CD4-positive, alpha-beta T cell treated with Interleukin-1 beta for 1 hour (primary cell): ENCODE results near the gene FICD.
"Not testable (repeated sequence)": the region's sequence is repeated elsewhere in the genome, so short reads cannot be mapped to it uniquely, and the experiment has no call there.

ENCODE experiments used
- DNase-seq, 2 donors: peaks; one replicate each; pipeline ENCODE4 v3.0.0-alpha.2; 2020 to 2022

Gene FICD

DNA sequence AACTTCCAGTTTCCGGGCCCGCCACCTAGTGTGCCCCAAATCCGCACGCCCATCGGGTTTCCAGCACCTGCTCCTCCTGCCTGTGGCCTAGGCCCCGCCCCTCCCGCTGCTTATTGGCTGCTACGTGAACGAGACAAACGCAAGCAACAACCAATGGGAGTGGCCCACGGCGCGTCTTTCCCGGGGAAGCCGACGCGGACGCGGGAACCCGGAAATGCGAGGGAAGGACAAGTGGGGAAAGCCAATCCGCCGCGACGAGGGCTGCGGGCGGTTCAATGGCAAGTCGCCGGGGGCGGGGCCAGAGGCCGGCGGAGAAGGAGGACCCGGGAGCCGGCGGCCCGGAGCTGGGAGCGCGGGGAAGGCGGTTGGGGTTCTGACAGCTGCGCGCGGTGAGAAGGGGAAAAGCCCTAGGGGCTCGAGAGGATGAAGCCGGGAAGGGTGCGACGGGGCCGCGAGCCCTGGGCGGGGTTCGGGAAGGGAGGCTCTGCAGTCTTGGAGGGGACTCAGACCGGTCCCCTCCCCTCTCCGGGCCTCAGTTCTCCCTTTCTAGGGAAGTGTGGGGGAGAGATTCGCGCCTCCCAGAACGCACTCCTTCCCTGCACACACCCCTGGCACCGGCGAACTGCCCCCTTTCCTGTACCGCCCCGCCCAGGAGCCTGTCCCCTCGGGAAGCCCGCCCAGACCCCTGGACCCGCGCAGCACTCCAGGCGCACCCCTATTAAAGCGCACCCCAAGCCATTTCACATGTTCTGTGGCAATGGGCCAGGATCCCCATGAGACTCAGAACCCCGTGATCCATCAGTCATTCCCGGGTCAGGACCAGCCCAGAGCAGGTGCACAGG lies at the start of gene FICD:
TSS of gene FICD (plus strand) at position 305 of the 842 bp plus-strand sequence. CDS start 1,696 bp downstream, outside the sequence.
- DNase-seq, result peak; percentile 98

DNA sequence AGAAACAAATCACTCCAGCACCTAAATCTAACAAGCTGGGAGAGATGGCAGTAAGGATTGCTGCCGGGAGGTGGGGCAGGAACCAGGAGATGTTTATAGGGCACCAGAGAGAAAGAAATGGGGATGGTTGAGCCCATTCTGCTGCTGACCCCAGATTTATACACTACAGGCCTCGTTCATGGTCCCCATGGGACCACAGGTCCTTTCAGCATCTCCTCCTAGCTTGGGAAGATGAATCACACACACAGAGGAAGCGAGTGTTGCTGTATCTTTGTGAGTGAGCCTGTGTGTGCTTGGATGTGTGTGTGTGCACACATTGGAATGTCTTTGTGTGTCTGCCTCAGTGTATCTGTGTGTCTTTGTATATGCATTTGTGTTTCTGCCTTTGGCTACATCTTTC lies 49.7 kb upstream of the FICD start:
- DNase-seq, result no peak

DNA sequence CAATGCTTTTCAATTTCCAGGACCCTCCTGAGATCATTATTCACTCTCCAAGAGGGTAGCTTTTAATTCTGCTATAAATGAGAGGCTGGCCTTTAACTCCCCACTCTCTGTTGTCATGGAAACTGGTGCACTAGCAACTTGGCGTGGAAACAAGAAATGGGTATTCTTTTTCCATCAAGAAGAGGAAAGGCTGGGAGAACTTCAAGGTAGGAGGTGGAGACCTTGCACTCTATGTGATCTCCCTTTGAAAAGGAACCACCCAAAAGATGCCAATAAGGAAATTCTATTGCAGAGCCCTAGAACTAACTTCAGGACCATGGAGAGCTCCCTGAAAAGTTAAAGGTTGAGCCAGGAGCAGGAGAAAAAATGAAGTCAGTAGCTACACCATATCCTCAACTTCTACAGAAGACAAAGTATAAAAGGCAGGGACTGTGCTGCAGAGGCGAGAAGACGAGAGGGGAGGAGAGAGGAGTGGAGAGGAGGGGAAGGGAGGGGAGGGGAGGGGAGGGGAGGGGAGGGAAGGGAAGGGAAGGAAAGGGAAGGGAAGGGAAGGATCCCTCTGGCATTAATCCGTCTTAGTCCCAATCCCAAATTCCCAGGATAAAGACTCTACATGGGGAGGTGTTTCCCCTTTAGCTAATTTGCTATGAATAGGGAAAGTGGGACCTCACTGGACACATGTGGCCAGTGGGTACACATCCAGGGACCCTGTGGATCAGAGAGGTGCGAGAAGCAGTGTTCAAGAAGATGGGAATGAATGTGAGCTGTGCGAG lies 46.7 kb upstream of the FICD start:
- DNase-seq, result peak in 1 of 2 donors; percentile 14

DNA sequence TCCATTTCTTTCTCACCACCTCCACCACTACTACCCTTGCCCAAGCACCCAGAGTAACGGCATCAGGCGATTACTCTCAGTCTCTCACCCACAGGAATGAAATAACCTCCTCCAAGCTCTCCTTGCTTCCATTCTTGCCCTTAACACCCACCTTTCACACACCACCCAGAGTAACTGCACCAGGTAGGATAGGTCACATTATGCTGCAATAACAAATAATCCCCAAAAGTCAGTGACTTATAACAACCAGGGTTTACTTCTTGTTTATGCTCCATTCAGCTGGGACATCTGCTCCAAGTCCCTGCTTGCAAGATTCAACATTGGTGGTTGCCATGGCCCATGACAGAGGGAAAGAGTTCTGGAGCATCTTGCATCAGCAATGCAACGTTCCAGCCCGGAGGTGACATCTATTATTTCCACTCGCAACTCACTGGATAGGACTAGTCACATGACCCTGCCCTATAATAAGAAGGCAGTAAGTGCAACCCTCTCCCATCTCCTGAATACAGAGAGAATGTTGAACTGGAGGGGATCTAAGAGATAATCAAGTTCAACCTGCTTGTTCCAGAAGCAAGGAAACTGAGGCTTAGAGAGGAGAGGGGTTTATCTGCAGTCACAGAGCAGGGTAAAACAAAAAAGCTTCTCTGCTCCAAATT lies 41.5 kb upstream of the FICD start:
- DNase-seq, result no peak

- DNase-seq, result no peak
These were observed 39.7 kb upstream of the FICD start for GRCh38 chr12:108475396-108475795.

DNA sequence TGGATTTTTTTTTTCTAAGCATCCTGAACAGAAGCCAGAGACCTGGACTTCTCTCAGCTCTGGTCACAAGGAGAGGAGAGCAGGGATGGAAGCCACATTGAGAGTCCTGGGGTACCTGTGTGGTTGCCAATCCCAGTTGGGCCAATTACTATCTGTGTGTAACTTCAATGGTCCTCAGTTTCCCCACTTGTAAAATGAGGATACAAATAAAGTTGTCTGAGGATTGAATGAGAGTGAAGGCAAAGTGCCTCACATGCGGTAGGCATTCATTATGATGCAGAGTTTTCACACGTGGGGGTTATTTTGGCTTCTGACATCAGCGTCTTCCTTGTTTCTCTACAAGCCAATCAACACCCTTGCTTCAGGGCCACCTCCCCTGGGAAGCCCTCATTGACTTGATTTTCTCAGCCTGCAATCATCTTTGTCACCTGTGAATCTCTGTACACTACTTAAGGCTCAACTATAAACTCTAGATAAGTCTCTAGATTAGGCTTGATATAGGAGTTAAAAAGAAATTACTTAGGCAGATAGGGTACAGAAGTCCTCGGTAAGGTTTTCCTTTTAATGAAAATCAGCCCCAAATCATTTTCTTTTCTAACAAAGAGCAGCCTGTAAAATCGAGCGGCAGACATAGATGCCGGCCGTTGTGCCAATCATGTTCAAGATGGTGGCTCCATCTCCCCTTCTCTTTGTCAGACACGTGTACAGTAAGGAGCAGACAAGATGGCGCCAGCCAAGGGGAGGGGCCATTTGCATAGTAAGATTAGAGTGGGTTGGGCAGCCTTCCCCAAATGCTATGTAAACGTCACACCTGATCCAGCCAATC lies 37.8 kb upstream of the FICD start:
- DNase-seq, result no peak

DNA sequence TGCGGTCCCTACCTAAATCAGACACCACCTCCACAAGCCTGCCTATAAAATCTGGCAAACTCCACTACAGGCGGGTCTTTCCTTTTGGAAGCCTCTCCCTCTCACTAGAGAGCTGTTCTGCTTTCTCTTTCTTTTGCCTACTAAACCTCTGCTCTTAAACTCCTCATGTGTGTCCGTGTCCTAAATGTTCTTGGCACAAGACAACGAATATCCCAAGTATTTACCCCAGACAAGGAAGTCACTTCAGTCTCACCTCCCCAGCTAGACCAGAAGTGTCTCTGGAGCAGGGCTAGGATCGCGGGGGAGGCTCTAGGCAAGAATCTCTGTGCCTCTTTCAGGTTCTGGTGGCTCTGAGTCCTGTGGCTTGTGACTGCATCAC lies 37.2 kb upstream of the FICD start:
- DNase-seq, result no peak

DNA sequence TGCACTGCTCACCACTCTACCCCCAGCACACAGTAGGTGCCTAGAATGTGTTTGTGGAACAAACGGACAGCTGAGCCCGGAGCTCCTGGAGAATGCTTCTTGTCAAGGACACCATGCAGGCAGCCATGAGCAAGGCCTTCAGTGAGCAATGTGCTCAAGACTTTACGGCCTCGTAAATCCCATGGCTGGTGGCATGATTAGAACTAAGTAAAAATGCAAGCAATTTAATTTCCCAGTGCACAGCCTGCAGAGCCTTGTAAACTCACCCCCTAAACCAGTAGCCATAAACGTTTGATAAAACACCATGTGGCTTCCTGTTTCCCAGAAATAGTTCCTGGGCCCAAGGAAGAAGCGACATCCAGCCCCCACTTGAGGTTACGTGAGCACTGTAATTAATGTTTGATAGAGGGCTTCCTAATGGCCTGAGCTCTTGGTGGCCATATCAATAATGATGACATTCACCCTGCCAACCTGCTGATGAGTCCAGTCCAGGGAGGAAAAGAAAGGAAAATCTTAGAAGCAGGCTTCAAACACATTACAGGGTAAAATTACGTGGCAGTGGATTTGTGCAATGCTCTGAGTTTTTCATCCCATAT lies 36.4 kb upstream of the FICD start:
- no peak for DNase-seq

GRCh38 chr12:108479364-108480070 lies 35.6 kb upstream of the FICD start:
- no peak for DNase-seq

DNA sequence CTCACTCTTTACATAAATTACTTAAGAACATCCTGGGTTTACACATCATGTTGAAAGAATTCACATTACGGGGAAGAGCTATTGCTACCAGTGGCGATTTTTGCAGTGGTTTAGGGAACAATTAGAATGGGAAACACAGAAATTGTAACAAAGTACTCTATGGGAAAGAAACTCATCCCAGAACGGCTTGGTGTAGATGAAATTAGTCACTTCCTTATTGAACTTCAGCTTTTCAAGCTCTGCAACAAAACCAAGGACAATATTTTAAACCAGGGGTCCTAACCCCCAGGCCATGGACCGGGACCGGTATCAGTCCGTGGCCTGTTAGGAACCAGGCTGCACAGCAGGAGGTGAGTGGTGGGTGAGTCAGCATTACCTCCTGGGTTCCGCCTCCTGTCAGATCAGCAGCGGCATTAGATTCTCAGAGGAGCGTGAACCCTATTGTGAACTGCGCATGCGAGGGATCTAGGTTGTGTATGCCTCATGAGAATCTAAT lies 32.3 kb upstream of the FICD start:
- no peak for DNase-seq

DNA sequence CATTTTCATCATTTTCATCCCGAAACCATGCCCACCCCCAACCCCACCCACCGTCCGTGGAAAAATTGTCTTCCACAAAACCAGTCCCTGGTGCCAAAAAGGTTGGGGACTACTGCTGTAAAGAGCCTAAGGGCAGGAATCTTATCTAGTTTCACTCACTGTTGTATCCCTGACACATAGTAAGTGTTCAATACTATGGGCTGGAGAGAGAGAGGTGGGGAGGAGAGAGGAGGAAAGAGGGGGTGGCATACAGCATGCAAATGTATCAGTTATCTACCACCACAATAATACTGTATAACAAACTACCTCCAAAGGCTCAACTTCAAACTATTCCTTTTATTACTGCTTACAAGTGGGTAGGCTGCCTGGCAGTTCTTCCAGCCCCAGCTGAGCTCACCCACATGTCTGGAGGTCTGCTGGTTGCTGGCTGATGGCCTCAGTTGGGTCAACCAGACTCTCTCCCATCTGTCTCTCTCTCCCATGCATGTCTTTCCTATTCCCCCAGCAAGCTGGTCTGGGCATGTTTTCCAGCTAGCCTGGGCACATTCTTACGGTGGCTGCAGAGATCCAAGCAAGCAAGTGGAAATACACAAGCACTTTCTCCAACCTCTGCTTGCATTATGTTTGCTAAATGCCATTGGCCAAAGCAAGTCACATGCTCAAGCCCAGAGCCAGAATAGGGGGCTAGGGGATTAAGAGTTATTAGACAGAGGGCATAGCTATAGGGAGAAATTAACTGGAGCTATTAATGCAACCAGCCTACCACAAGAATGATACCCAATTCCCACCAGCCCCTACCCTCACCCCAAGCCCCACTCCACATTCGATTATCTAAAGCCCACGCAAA lies 31.6 kb upstream of the FICD start:
- DNase-seq, result no peak

- DNase-seq, result no peak
These were observed 30.6 kb upstream of the FICD start for GRCh38 chr12:108484431-108484830.

DNA sequence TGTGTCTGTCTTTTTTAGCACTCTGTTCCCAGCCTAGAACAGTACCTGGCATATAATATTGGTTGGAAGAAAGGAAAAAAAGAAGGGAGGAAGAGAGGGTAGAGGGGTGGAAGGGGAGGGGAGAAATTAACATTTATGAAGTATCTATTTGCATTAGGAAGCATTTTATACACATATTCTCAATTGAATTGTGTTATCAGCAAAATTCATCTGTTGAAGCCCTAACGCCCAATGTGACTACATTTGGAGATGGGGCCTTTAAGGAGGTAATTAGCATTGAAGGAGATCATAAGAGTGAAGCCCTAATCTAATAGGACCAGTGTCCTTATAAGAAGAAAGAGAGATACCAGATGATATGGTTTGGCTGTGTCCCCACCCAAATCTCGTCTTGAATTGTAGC lies 30.2 kb upstream of the FICD start:
- DNase-seq, result no peak

DNA sequence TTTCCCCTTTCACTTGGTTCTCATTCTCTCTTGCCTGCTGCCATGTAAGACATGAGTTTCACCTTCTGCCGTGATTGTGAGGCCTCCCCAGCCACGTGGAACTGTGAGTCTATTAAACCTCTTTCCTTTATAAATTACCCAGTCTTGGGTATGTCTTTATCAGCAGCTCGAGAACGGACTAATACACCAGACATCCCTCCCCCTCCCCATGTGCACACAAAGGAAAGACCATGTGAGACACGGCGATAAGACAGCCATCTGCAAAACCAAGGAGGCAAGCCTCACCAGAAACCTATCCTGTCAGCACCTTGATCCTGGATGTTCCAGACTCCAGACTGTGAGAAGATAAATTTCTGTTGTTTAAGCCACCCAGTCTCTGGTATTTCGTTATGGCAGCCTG lies 29.7 kb upstream of the FICD start:
- not testable (repeated sequence) for DNase-seq

DNA sequence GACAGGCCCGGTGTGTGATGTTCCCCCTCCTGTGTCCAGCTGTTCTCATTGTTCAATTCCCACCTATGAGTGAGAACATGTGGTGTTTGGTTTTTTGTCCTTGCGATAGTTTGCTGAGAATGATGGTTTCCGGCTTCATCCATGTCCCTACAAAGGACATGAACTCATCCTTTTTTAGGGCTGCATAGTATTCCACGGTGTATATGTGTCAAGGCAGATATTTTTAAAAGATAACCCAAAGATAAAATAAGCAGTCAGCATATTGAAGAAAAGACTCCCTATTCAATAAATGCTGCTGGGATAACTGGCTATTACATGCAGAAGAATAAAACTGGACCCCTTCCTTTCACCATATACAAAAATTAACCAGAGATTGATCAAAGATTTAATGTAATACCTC lies 28.0 kb upstream of the FICD start:
- DNase-seq, result not testable (repeated sequence)

DNA sequence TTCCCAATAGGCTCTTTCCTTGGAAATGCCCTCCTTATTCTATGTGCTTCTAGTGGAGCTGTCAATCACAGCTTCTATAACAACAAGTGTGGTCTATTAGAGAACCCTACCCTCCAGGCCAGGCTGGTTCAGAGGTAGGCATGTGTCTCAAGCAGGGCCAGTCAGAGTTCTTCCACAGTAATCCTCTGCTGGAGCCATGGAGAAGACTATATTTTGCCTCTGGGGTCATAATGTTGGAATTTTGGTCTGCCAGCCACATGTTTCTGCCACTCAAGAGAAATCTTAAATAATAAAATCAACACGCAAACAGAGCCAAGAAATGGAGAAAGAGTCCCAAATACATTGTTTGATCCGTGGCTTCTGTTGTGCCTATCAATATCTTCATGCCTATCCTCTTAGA lies 23.8 kb upstream of the FICD start:
- no peak for DNase-seq

DNA sequence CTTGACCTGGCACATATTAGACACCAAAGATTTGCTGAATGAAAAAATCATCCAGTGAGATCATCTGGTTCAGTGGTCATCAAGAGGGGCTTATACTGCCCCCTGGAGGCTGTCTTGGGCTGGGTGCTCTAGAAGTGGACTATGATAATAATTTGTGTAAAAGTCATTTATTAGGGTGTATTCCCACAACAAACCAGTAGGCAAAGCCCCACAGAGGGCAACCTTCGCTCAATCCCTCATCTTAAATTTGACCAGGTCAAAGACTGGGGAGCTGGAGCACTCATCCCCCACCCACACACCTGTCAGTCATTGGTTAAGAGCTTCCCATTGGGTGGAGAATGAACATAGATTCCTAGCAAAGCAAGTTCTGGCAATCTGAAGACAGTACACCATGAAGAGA lies 20.0 kb upstream of the FICD start:
- DNase-seq, result peak; percentile 19 to 33

DNA sequence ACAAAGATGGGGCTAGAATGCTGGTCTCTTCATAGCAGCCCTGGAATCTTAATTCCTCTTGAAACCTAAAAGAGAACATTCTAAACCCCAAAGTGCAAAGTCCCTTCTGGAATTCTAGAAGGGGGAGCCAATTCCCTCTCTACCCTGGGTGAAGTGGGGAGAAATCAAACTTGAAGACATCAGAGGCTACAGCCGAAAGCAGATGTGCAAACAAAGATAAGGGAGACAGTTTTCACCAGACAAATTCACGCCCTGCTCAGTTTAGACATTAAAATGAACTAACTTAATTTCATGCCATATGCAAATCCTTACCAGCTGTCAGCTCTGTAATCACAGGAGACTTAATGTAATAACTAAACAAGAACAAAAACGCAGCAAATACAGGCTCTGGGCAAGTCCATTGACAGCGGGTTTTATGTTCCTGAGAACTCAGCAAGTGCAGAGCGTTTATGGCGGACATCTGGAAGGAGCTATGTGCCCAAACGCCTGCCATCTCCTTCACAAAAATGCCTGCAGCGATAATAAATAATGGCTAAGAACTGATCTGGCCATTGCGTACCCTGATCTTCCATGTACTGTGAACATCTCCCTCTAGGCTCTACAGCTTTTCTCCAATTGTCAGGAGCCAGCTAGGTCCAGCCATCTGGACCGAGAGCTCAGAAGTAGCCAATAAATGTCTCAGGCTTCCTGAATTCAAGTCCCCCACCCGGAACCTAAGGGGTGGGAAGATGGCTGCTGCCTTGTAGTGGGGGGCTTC lies 19.1 kb upstream of the FICD start:
- DNase-seq, result no peak

GRCh38 chr12:108498136-108498535 lies 16.9 kb upstream of the FICD start:
- no peak for DNase-seq

DNA sequence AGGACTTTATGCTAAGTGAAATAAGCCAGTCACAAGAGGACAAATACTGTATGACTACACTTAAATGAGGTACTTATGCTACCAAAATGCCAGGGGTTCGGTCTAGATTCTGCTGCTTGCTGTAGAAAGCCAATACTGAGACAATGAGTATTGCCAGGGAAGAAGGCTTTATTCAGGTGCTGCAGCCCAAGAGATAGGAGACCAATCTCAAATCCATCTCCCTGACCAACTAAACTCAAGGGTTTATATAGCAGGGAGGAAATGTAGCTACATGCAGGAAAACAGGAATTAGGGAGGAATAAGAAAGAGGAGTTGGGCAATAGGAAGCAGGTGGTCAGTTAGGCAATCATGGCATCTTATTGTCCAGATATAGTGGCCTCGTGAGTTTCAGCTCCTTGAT lies 12.2 kb upstream of the FICD start:
- no peak for DNase-seq
